ENCODE results near the gene SLC12A3. TPM values are rescaled to one million over a fixed set of nuclear protein-coding genes. Genes with fewer than 3 reads are reported as not detected.

SLC12A3 gene
- total and polyA plus RNA-seq, 2 donors (not counting 1 experiment from before 2014, with no cell fraction given) = not detected

DNA sequence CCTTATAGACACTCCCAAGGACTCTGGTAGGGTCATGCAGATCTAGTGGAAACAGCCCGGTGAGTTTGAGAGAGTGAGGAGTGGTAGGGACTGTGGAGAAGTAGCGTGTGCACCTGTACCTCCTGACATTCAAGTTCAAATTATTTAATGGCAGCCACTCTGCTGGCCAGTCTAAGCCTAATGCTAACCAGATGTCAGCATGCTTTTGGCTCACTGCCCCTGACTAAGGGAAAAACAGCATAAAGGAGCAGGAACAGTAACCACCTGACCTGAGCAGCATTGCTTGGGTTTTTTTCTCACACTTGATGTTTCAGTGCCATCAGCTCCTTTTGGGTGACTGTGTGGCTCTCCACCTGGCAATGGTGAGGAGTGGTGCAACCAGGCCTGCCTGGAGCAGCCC is 23.8 kb upstream of the SLC12A3 start:
- H3K27ac ChIP-seq (ENCODE audit: insufficient read depth, low read length) = no peak overlapping the region
- DNase-seq (ENCODE audit: low read depth in 2 of 2) = peak; percentile 29 to 47
- no peak for TF ChIP-seq EZH2 (IDR thresholded peaks at IDR 0.05; ENCODE audit: low read length, missing control alignments)
- TF ChIP-seq, protein P1, sequence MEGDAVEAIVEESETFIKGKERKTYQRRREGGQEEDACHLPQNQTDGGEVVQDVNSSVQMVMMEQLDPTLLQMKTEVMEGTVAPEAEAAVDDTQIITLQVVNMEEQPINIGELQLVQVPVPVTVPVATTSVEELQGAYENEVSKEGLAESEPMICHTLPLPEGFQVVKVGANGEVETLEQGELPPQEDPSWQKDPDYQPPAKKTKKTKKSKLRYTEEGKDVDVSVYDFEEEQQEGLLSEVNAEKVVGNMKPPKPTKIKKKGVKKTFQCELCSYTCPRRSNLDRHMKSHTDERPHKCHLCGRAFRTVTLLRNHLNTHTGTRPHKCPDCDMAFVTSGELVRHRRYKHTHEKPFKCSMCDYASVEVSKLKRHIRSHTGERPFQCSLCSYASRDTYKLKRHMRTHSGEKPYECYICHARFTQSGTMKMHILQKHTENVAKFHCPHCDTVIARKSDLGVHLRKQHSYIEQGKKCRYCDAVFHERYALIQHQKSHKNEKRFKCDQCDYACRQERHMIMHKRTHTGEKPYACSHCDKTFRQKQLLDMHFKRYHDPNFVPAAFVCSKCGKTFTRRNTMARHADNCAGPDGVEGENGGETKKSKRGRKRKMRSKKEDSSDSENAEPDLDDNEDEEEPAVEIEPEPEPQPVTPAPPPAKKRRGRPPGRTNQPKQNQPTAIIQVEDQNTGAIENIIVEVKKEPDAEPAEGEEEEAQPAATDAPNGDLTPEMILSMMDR (conservative IDR thresholded peaks at IDR 0.05 in 1 of 2, IDR thresholded peaks at IDR 0.05 in 1 of 2; ENCODE audit: low read depth in 1 of 2, low read length in 2 of 2) = no peak
- H3K4me1 ChIP-seq (ENCODE audit: control insufficient read depth, extremely low read depth, insufficient read depth, low read length) = peaks cover 3% of the 10 kb centered on the region
- H2AFZ ChIP-seq (ENCODE audit: low read length) = no peak overlapping the region
- H3K4me3 ChIP-seq (replicated peaks in 1 of 4; ENCODE audit: control extremely low read depth in 1 of 4, insufficient read depth in 1 of 4, low read depth in 3 of 4, low read length in 4 of 4) = no peak overlapping the region
- no peak overlapping the region for H3K9ac ChIP-seq (ENCODE audit: insufficient read depth, low read length)
- H3K27me3 ChIP-seq (ENCODE audit: control insufficient read depth, insufficient read depth, low read length) = no peaks in the 10 kb centered on the region
- H4K20me1 ChIP-seq (ENCODE audit: control insufficient read depth, extremely low read depth, insufficient read depth, low read length) = no peaks in the 10 kb centered on the region
- no peaks in the 10 kb centered on the region for H3K79me2 ChIP-seq (ENCODE audit: control insufficient read depth, insufficient read depth, low read length)
- no peaks in the 10 kb centered on the region for H3K9me3 ChIP-seq (ENCODE audit: control insufficient read depth, insufficient read depth, low read depth, low read length)
- H3K36me3 ChIP-seq (ENCODE audit: control insufficient read depth, insufficient read depth, low read length) = peaks cover 10% of the 10 kb centered on the region
- H3K4me2 ChIP-seq (ENCODE audit: extremely low read depth, insufficient read depth, low read length) = no peak overlapping the region

DNA sequence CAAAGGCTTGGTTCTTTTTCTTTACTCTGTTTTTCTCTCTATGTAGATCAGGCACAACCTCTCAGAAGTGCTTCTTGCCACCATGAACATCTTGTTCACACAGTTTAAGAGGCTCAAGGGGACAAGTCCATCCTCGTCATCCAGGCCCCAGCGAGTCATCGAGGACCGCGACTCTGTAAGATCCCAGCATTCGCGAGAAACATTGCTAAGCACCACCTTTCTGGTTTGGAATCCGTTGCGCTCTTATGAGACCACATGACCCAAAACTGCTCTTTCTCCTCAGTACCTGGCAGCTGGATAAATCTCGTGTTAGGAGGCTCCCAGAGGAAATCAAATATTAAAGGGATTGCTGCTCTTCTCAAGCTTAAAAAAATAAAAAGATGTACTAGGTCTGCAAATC is 23.3 kb upstream of the SLC12A3 start:
- H3K36me3 ChIP-seq (ENCODE audit: control insufficient read depth, insufficient read depth, low read length) = peaks cover 9% of the 10 kb centered on the region
- no peak overlapping the region for H3K4me2 ChIP-seq (ENCODE audit: extremely low read depth, insufficient read depth, low read length)
- H3K9me3 ChIP-seq (ENCODE audit: control insufficient read depth, insufficient read depth, low read depth, low read length) = no peaks in the 10 kb centered on the region
- no peaks in the 10 kb centered on the region for H3K27me3 ChIP-seq (ENCODE audit: control insufficient read depth, insufficient read depth, low read length)
- no peak overlapping the region for H3K9ac ChIP-seq (ENCODE audit: insufficient read depth, low read length)
- H4K20me1 ChIP-seq (ENCODE audit: control insufficient read depth, extremely low read depth, insufficient read depth, low read length) = no peaks in the 10 kb centered on the region
- no peak for TF ChIP-seq EZH2 (IDR thresholded peaks at IDR 0.05; ENCODE audit: low read length, missing control alignments)
- TF ChIP-seq, protein P1 (conservative IDR thresholded peaks at IDR 0.05 in 1 of 2, IDR thresholded peaks at IDR 0.05 in 1 of 2; ENCODE audit: low read depth in 1 of 2, low read length in 2 of 2) = no peak
- no peak overlapping the region for H2AFZ ChIP-seq (ENCODE audit: low read length)
- H3K4me1 ChIP-seq (ENCODE audit: control insufficient read depth, extremely low read depth, insufficient read depth, low read length) = peaks cover 3% of the 10 kb centered on the region
- no peak overlapping the region for H3K4me3 ChIP-seq (replicated peaks in 1 of 4; ENCODE audit: control extremely low read depth in 1 of 4, insufficient read depth in 1 of 4, low read depth in 3 of 4, low read length in 4 of 4)
- no peaks in the 10 kb centered on the region for H3K79me2 ChIP-seq (ENCODE audit: control insufficient read depth, insufficient read depth, low read length)
- DNase-seq (ENCODE audit: low read depth in 2 of 2) = no peak
- no peak overlapping the region for H3K27ac ChIP-seq (ENCODE audit: insufficient read depth, low read length)

DNA sequence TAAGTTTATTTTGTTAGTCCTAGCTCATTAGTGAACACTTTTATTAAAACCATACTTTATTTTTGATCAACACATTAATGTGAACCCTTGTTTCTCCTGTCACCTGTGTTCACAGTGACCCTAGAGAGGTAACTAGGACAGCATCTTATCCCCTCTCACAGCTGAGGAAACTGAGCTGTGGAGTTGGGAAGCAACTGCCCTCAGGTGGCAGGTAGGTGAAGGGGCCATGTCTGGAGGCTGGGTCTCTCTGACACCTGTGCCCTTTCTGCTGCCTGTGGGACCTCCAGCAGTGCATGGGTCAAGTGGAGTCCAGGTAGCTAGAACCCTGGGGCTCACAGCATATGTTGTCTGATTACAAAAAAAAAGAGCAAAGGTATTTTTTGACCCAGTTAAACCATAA is 22.9 kb upstream of the SLC12A3 start:
- peaks cover 9% of the 10 kb centered on the region for H3K36me3 ChIP-seq (ENCODE audit: control insufficient read depth, insufficient read depth, low read length)
- no peak for DNase-seq (ENCODE audit: low read depth in 2 of 2)
- no peak overlapping the region for H2AFZ ChIP-seq (ENCODE audit: low read length)
- no peaks in the 10 kb centered on the region for H3K79me2 ChIP-seq (ENCODE audit: control insufficient read depth, insufficient read depth, low read length)
- TF ChIP-seq, protein P1 (conservative IDR thresholded peaks at IDR 0.05 in 1 of 2, IDR thresholded peaks at IDR 0.05 in 1 of 2; ENCODE audit: low read depth in 1 of 2, low read length in 2 of 2) = no peak
- TF ChIP-seq EZH2 (IDR thresholded peaks at IDR 0.05; ENCODE audit: low read length, missing control alignments) = no peak
- H3K27me3 ChIP-seq (ENCODE audit: control insufficient read depth, insufficient read depth, low read length) = no peaks in the 10 kb centered on the region
- H4K20me1 ChIP-seq (ENCODE audit: control insufficient read depth, extremely low read depth, insufficient read depth, low read length) = no peaks in the 10 kb centered on the region
- peaks cover 3% of the 10 kb centered on the region for H3K4me1 ChIP-seq (ENCODE audit: control insufficient read depth, extremely low read depth, insufficient read depth, low read length)
- no peak overlapping the region for H3K4me3 ChIP-seq (replicated peaks in 1 of 4; ENCODE audit: control extremely low read depth in 1 of 4, insufficient read depth in 1 of 4, low read depth in 3 of 4, low read length in 4 of 4)
- no peak overlapping the region for H3K9ac ChIP-seq (ENCODE audit: insufficient read depth, low read length)
- H3K27ac ChIP-seq (ENCODE audit: insufficient read depth, low read length) = no peak overlapping the region
- no peak overlapping the region for H3K4me2 ChIP-seq (ENCODE audit: extremely low read depth, insufficient read depth, low read length)
- no peaks in the 10 kb centered on the region for H3K9me3 ChIP-seq (ENCODE audit: control insufficient read depth, insufficient read depth, low read depth, low read length)

Measured in fibroblast of lung (primary cell).